Tibial nerve (tissue), 4 donors: ENCODE data around the gene OGDH.
"Not testable (repeated sequence)": the region's sequence is repeated elsewhere in the genome, so short reads cannot be mapped to it uniquely, and the experiment has no call there.

Experiments
- CTCF ChIP-seq, 5 experiments: fragments of 200-600 bp in 3 of 5; fragments of 450-650 bp in 2 of 5; sonication (generic) in 3 of 5; IDR thresholded peaks; one replicate each; pipeline ENCODE4 v1.5.1; 2016 to 2019; ENCODE audit warnings: antibody characterized with exemption in 5 of 5, mild to moderate bottlenecking in 3 of 5, moderate library complexity in 2 of 5
- EP300 ChIP-seq, 2 donors: sonication (generic); formaldehyde crosslinking; IDR thresholded peaks; one replicate each; pipeline ENCODE4 v1.6.1; 2017; ENCODE audit warnings: antibody characterized with exemption in 2 of 2, mild to moderate bottlenecking in 1 of 2
- POLR2A ChIP-seq, 2 donors: fragments of 450-650 bp; IDR thresholded peaks; one replicate each; pipeline ENCODE4 v1.6.1; 2017; ENCODE audit warnings: antibody characterized with exemption in 2 of 2, mild to moderate bottlenecking in 2 of 2, moderate library complexity in 2 of 2

- TF ChIP-seq CTCF, POLR2A, EP300 (IDR thresholded peaks at IDR 0.05): not testable (repeated sequence)
Measured at GRCh38 chr7:44703391-44703790, 97.0 kb downstream of the OGDH start.
